GM21515 (cell line): ENCODE measurements around the gene MGAT4B.
"Not testable (repeated sequence)": the region's sequence is repeated elsewhere in the genome, so short reads cannot be mapped to it uniquely, and the experiment has no call there.

Experiments
- ATAC-seq: cut with Tn5 transposase; IDR thresholded peaks from one replicate; pipeline ENCODE4 v1.9.1; 2021; ENCODE audit not compliant: unreplicated experiment

Gene MGAT4B

GRCh38 chr5:179795863-179796833 is 10.5 kb downstream of the MGAT4B start:
- ATAC-seq, result peak; percentile 71

GRCh38 chr5:179795049-179795862 is 11.4 kb downstream of the MGAT4B start:
- ATAC-seq, result peak; percentile 1

DNA sequence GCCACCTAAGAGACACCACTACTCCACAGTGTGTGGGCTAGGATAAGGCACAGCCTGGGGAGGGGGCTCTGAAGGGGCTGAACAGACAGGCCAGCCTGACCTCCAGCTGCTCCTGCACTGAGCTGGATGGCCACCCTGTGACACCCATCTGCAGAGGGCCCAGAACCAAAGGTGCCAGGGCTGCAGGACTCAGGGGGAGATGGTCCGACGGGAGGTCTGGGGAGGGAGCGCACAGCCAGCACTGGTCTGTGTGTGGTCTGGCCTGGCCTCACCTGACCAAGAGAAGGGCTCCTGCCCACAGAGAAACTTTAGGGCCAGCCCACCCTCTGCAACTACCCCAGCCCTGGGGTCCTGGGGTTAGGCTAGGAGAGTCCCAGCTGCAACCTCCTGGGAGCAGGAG is 12.1 kb downstream of the MGAT4B start:
- ATAC-seq, result no peak

- no peak for ATAC-seq
Observed at GRCh38 chr5:179794171-179794570, 12.5 kb downstream of the MGAT4B start.

GRCh38 chr5:179793468-179794139 is 13.1 kb downstream of the MGAT4B start, which contains the start of gene LTC4S:
Gene LTC4S (plus strand): TSS chr5:179793986. CDS start chr5:179794081, 95 bp downstream.
- ATAC-seq, result no peak

DNA sequence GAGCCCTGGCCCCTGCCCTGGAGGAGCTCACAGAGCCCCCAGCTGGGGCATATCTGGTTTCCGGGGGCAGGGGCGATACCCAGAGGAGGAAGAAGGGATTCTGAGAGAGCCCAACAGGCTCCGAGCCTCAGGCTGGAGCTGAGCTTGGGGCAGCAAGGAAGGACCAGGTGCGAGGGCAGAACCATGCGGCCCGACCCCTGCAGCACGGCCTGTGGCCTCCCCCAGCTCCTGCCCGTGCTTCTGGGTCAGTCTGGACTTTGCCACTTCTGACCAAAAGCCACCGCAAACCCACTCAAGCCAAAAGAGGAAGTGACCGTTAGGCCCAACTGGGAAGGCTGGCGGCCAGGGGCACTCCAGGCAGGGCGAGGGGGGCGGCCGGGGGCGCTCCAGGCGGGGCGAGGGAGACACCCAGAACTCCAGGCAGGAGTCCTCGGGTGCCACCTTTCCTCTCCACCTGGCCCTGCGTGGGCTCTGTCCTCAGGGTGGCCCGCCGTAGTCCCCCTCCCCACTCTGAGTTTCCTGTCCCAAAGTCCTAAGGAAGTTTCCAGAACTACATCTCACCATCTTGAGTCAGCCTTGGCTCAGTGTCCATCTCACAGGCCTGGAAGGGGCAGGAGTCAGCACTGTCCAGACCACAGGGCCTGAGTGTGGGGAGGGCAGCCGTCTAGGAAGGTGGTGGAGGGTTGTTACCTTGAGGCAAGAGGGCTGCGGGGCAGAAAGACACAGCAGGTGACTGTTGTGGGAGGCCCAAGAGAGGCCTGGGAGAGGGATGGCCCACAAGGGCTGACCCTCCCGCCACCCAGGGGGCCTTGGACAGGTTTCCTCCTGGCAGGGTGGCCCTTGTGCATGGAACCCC is 13.8 kb downstream of the MGAT4B start:
- no peak for ATAC-seq

DNA sequence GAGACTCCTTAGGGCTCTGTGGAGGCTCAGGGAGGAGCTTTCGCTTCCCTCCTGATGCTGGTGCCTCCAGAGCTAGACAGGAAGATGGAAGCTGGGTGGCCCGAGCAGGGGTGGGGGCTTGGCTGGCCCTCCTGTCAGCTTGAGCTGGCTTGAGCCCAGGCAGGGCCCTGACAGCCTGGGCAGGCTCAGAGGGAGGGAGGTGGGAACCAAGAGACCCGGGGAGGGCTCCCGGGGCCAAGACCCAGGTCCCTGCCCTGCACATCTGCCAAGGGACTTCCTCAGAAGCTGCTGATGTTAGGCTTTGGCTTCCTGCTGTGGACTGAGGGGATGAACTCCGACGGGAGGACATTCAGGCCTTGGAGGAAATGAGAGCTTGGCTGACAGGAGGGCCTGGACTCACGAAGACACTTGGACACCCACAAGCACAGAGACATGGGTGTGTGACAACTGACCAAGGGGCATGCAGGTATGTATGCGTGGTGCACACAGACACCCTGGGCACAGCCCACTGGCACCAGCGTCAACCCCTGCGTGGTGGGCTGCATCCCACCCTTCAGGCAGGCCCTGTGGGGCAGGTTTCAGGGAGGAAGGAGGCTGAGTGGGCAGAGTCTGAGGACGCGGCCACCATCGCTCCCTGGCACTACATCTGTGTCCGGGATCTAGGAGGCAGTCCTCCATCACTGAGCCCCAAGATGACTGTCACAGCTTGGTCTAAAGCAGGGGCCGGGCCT is 14.6 kb downstream of the MGAT4B start:
- ATAC-seq, result no peak

GRCh38 chr5:179789278-179789677 is 17.4 kb downstream of the MGAT4B start:
- not testable (repeated sequence) for ATAC-seq

DNA sequence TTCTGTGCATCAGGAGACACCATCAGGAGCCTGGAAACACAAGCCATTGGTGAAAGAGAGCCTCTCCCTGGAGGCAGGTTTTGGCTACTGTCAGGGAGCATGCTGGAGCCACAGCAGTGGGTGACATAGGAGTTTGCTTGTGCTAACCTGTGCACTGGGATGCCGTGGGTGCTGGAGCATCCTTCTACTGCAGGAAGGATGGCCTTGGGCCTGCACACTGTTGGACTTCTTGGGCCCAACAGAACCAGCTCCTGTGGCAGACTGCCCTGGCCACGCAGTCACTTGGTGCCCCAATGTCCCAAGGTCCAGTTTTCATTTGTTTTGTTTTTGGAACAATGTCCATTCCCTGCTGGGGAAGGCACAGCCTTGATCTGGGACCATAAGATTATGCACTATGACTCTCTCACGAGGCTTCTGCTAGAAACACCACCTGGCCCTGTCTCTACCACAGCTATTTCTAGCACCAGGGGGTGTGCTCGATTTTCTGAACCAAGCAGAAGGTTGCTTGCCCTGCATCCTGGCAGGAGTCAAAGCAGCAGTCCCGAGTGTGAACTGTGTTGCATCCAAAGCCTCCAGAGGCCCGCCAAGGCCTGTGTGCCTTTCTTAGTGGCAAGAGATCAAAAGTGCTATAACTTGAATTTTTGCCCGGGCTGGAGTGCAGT is 18.3 kb downstream of the MGAT4B start:
- no peak for ATAC-seq

DNA sequence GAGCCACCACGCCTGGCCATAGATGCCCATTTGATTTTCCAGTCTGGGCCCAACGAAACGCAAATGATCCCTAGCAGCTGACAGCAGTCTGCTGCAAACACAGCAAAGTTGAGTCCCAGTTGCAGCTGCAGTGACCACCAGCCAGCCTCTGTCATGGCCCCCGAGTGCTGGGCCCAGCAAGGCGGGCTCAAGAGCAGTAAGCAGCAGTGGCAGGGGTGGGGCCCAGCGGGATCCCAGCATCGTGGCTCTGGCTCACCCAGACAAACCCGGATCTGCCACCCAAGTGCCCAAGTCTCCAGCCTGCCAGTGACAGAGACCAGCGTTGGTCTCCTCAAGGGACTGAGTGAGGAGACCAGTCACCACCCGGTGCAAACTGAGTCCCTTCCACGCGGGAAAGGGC is 19.8 kb downstream of the MGAT4B start:
- ATAC-seq, result no peak

DNA sequence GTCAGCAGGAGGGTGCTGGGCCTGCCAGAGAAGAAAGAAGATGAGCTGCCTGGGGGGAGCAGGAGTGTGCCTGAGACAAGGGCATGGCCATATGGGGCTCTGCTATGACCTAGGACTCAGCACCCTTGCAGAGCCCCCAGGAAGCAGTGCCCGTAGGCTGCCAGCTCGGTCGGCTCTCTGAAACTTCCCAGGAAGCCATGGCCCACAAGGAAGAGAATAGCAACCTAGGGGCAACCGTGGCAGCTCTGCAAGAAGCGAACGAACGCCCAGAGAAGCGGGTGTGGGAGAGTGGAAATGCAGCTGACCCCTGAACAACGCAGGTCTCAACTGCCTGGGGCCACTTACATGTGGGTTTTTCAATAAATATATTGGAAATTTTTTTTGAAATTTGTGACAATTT is 23.5 kb downstream of the MGAT4B start:
- no peak for ATAC-seq

DNA sequence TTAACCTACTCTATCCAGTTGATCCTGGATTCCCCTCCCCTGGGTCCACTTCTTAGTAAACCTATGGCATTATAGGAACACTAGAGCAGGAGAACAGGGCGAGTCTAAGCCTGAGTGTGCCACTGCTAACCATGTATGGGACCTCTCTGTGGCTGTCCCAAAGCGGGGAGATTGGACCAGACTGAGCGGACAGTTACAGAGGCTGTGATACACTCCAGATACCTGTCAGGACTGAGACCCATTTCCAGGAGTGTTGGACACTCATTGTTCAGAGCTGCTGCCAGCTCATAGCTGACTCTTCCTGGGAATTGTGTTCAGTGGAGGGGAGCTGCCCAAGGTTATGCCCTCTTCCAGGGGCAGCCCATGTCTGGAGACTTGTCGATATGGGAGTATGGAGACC is 24.8 kb downstream of the MGAT4B start:
- ATAC-seq, result no peak

DNA sequence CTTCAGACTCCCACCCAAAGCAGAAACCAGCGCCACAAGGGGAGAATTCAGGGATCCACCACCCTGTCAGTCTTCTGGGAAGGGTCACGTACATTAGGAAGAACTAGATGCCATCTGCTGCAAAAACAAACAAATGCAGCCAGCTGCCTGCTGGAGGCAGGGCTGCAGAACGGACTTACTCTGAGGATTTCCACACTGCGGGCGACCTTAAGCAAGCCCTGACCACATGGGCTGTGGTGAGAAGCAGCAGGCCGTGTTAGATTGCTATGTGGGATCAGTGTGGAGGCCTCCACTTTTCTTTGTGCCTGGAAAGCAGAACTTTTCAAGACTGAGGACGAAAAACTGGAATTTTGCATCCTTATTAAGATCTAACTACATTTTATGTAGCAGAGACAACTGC is 26.3 kb downstream of the MGAT4B start:
- no peak for ATAC-seq

- ATAC-seq, result no peak
Observed at GRCh38 chr5:179779826-179780225, 26.8 kb downstream of the MGAT4B start.

- no peak for ATAC-seq
Observed at GRCh38 chr5:179778591-179778990, 28.1 kb downstream of the MGAT4B start.

- ATAC-seq, result no peak
Observed at GRCh38 chr5:179777909-179778308, 28.8 kb downstream of the MGAT4B start.

GRCh38 chr5:179777456-179777855 is 29.2 kb downstream of the MGAT4B start:
- ATAC-seq, result no peak

DNA sequence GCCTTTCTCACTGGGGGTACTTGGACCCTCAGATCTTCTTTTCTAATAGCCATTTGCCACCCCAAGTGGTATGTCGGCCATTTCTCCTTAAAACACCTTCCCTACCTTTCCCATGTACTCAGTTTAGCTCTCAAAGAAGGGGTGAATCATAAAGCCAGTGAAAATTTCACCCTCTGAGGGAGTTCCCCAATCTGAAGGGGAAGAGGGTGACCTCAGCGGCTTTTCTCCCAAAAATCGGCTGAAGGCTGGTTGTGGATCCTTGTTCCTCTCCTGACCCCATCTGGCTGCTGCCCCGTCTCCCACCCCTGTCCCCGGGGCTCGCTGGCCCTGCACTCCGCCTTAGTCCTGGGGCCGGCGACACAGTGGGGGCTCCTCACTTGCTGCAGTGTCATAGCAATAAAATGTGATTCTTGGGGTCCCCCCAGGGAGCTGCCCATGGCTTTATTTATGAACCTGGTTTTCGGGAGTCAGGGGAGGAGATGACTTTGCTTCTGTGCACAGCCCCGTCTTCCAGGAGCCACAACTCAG is 30.2 kb downstream of the MGAT4B start:
- no peak for ATAC-seq

- no peak for ATAC-seq
Observed at GRCh38 chr5:179774442-179774841, 32.2 kb downstream of the MGAT4B start.
